NCI-H1694 (cell line): ENCODE measurements around the gene TNFSF12.

Source experiments
- DNase-seq: peaks from one replicate; lab custom pipeline; 2025; lab: John Stamatoyannopoulos, UW

Gene TNFSF12

GRCh38 chr17:7548585-7549400, at the start of gene TNFSF12:
TSS of gene TNFSF12 (plus strand) at chr17:7549058. CDS start at chr17:7549154, 96 bp downstream.
- no peak for DNase-seq

- DNase-seq, result no peak
Observed at GRCh38 chr17:7499161-7499560, 49.7 kb upstream of the TNFSF12 start.

- DNase-seq, result no peak
Observed at GRCh38 chr17:7501729-7502128, 47.1 kb upstream of the TNFSF12 start.

- DNase-seq, result no peak
Observed at GRCh38 chr17:7502171-7502847, 46.5 kb upstream of the TNFSF12 start.

- no peak for DNase-seq
Observed at GRCh38 chr17:7502987-7503386, 45.9 kb upstream of the TNFSF12 start.

- DNase-seq, result no peak
Observed at GRCh38 chr17:7503521-7503920, 45.3 kb upstream of the TNFSF12 start.

GRCh38 chr17:7508145-7508544, 40.7 kb upstream of the TNFSF12 start:
- DNase-seq, result no peak

GRCh38 chr17:7508846-7509245, 40.0 kb upstream of the TNFSF12 start:
- no peak for DNase-seq

GRCh38 chr17:7509937-7510336, 38.9 kb upstream of the TNFSF12 start:
- DNase-seq, result no peak

GRCh38 chr17:7511108-7511507, 37.8 kb upstream of the TNFSF12 start:
- no peak for DNase-seq

GRCh38 chr17:7512105-7512504, 36.8 kb upstream of the TNFSF12 start:
- DNase-seq, result no peak

GRCh38 chr17:7512824-7513540, 35.9 kb upstream of the TNFSF12 start:
- no peak for DNase-seq

GRCh38 chr17:7513850-7514419, 34.9 kb upstream of the TNFSF12 start:
- DNase-seq, result no peak

- no peak for DNase-seq
Observed at GRCh38 chr17:7515911-7516610, 32.8 kb upstream of the TNFSF12 start.

GRCh38 chr17:7523033-7523432, 25.8 kb upstream of the TNFSF12 start:
- DNase-seq, result no peak

- DNase-seq, result no peak
Observed at GRCh38 chr17:7528842-7529241, 20.0 kb upstream of the TNFSF12 start.

- no peak for DNase-seq
Observed at GRCh38 chr17:7530023-7530900, 18.6 kb upstream of the TNFSF12 start.

GRCh38 chr17:7538050-7538449, 10.8 kb upstream of the TNFSF12 start:
- DNase-seq, result no peak

GRCh38 chr17:7538891-7539545, 9.8 kb upstream of the TNFSF12 start:
- no peak for DNase-seq

- no peak for DNase-seq
Observed at GRCh38 chr17:7541074-7541621, 7.7 kb upstream of the TNFSF12 start.
